Activated B cell treated with CpG ODN at 0.5 μM for 24 hours (primary cell): ENCODE results near the gene CMTM2. TPM values are rescaled to one million over a fixed set of nuclear protein-coding genes. Genes with fewer than 3 reads are reported as not detected.

Experiments
- ATAC-seq: fragments of 200-7000 bp; cut with Tn5 transposase; one replicate; pipeline ENCODE4 v1.10.0; 2021; ENCODE audit warnings: low read depth, mild to moderate bottlenecking, moderate library complexity
- CTCF ChIA-PET: fragments of 350-600 bp; sonication (Branson Sonifier 250); formaldehyde crosslinking; loops from one replicate; lab custom pipeline; 2021; ENCODE audit warnings: antibody characterized with exemption; lab: Charles Lee
- POLR2A ChIA-PET: fragments of 350-600 bp; sonication (Branson Sonifier 250); formaldehyde crosslinking; loops from one replicate; lab custom pipeline; 2021; ENCODE audit warnings: antibody characterized with exemption; lab: Charles Lee
- DNase-seq: peaks from one replicate; pipeline ENCODE4 v3.0.0; 2022
- H3K27ac Mint-ChIP-seq: one replicate; pipeline ENCODE4 v1.8.0; 2020; ENCODE audit warnings: mixed read lengths
- H3K27me3 Mint-ChIP-seq: one replicate; pipeline ENCODE4 v1.8.0; 2021; ENCODE audit warnings: mixed read lengths
- H3K36me3 Mint-ChIP-seq: one replicate; pipeline ENCODE4 v1.8.0; 2021; ENCODE audit warnings: low read depth, mixed read lengths
- H3K4me1 Mint-ChIP-seq: one replicate; pipeline ENCODE4 v1.8.0; 2021; ENCODE audit warnings: mixed read lengths
- H3K4me3 Mint-ChIP-seq: one replicate; pipeline ENCODE4 v1.8.0; 2020; ENCODE audit warnings: mild to moderate bottlenecking, mixed read lengths
- H3K9me3 Mint-ChIP-seq: one replicate; pipeline ENCODE4 v1.8.0; 2020; ENCODE audit warnings: mixed read lengths
- CTCF ChIP-seq: fragments of 200-600 bp; IDR thresholded peaks from one replicate; pipeline ENCODE4 v1.8.0; 2022; ENCODE audit warnings: antibody characterized with exemption, mild to moderate bottlenecking
- intact Hi-C: fragments of 100-400 bp; cut with micrococcal nuclease; formaldehyde crosslinking; loops from one replicate; pipeline ENCODE4 v1.15.1; 2024
- total RNA-seq: library from RNA; stranded (reverse); gene quantifications from 2 replicates; pipeline ENCODE4 v1.2.3, GENCODE V29; 2022

CMTM2 gene
- total RNA-seq, 1 donor from 2014 or later = not detected

GRCh38 chr16:66569827-66570405 lies 9.3 kb upstream of the CMTM2 start:
- Mint-ChIP-seq H3K4me3 (no peak overlapping the region), H3K27me3 (no peaks in the 10 kb centered on the region), H3K9me3 (no peaks in the 10 kb centered on the region), H3K36me3 (peaks cover 26% of the 10 kb centered on the region), H3K4me1 (no peaks in the 10 kb centered on the region), H3K27ac (no peak overlapping the region)
- TF ChIP-seq CTCF = no peak
- DNase-seq (no peak), ATAC-seq (no peak)
- ChIA-PET POLR2A (interaction anchor here (0.7 kb wide), 1 partner anchor 13 kb away, joined by 7 read pairs; no protein-coding TSS in a partner anchor), CTCF (no interaction called here)
- intact Hi-C loops = no loop called here

- intact Hi-C loops = no loop called here
- Mint-ChIP-seq H3K27me3 (peaks cover 5% of the 10 kb centered on the region), H3K27ac (no peak overlapping the region), H3K4me1 (no peaks in the 10 kb centered on the region), H3K36me3 (peaks cover 5% of the 10 kb centered on the region), H3K9me3 (no peaks in the 10 kb centered on the region), H3K4me3 (no peak overlapping the region)
- DNase-seq = no peak
- ChIA-PET POLR2A (no interaction called here), CTCF (no interaction called here)
- ATAC-seq = no peak
- no peak for TF ChIP-seq CTCF
Observed at GRCh38 chr16:66572356-66572755, 6.9 kb upstream of the CMTM2 start.

GRCh38 chr16:66574081-66574480 lies 5.2 kb upstream of the CMTM2 start:
- ChIA-PET CTCF (interaction anchor here (1.5 kb wide), 1 partner anchor 11 kb away, joined by 3 read pairs; no protein-coding TSS in a partner anchor), POLR2A (no interaction called here)
- DNase-seq = no peak
- H3K27ac Mint-ChIP-seq = no peak overlapping the region
- ATAC-seq = no peak
- H3K27me3 Mint-ChIP-seq = peaks cover 21% of the 10 kb centered on the region
- no peak for TF ChIP-seq CTCF
- peaks cover 9% of the 10 kb centered on the region for H3K4me1 Mint-ChIP-seq
- no peaks in the 10 kb centered on the region for H3K36me3 Mint-ChIP-seq
- no peaks in the 10 kb centered on the region for H3K9me3 Mint-ChIP-seq
- no peak overlapping the region for H3K4me3 Mint-ChIP-seq
- intact Hi-C loops = no loop called here

- ChIA-PET CTCF (interaction anchor here (1.5 kb wide), 1 partner anchor 11 kb away, joined by 3 read pairs; no protein-coding TSS in a partner anchor), POLR2A (no interaction called here)
- no peak for TF ChIP-seq CTCF
- no peaks in the 10 kb centered on the region for H3K9me3 Mint-ChIP-seq
- intact Hi-C loops = no loop called here
- ATAC-seq (no peak), DNase-seq (no peak)
- H3K4me3 Mint-ChIP-seq = no peak overlapping the region
- no peak overlapping the region for H3K27ac Mint-ChIP-seq
- no peaks in the 10 kb centered on the region for H3K36me3 Mint-ChIP-seq
- peaks cover 9% of the 10 kb centered on the region for H3K4me1 Mint-ChIP-seq
- H3K27me3 Mint-ChIP-seq = peaks cover 24% of the 10 kb centered on the region
Observed at GRCh38 chr16:66574531-66574930, 4.7 kb upstream of the CMTM2 start.

GRCh38 chr16:66575060-66575459 lies 4.2 kb upstream of the CMTM2 start:
- ATAC-seq = no peak
- DNase-seq = no peak
- ChIA-PET POLR2A (no interaction called here), CTCF (interaction anchor here (1.5 kb wide), 1 partner anchor 12 kb away, joined by 3 read pairs; no protein-coding TSS in a partner anchor)
- no peaks in the 10 kb centered on the region for H3K9me3 Mint-ChIP-seq
- H3K4me3 Mint-ChIP-seq = no peak overlapping the region
- no peaks in the 10 kb centered on the region for H3K36me3 Mint-ChIP-seq
- peaks cover 29% of the 10 kb centered on the region for H3K27me3 Mint-ChIP-seq
- H3K27ac Mint-ChIP-seq = no peak overlapping the region
- TF ChIP-seq CTCF = no peak
- H3K4me1 Mint-ChIP-seq = peaks cover 11% of the 10 kb centered on the region
- intact Hi-C loops = no loop called here
